HL-60/S4 (cell line): Measurements from ENCODE around the gene HBG2.
"Not testable (repeated sequence)": the region's sequence is repeated elsewhere in the genome, so short reads cannot be mapped to it uniquely, and the experiment has no call there.

Experiments used
- in situ Hi-C: fragments of 300-500 bp; cut with MboI; formaldehyde crosslinking; loops from 2 replicates; pipeline ENCODE4 v1.14.3; 2022; ENCODE audit warnings: low sequenced_read_pairs

HBG2 gene

DNA sequence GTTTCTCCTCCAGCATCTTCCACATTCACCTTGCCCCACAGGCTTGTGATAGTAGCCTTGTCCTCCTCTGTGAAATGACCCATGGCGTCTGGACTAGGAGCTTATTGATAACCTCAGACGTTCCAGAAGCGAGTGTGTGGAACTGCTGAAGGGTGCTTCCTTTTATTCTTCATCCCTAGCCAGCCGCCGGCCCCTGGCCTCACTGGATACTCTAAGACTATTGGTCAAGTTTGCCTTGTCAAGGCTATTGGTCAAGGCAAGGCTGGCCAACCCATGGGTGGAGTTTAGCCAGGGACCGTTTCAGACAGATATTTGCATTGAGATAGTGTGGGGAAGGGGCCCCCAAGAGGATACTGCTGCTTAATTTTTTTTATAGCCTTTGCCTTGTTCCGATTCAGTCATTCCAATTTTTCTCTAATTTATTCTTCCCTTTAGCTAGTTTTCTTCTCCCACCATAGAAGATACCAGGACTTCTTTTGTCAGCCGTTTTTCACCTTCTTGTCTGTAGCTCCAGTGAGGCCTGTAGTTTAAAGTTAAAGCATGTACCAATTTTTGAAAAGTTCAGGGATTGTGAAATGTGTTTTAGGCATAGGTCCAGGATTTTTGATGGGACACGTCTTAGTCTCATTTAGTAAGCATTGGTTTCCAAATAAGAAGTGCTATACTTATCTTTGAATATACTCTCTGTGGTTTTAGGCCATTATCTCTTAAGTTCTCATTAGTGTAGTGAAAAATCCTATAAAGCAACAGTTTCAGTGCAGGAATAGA, at the start of gene HBG2:
Gene HBG2, minus strand, starts transcription at position 136 of the 768 bp plus-strand sequence. Its CDS starts 53 bp downstream, at position 83.
- in situ Hi-C loops, result not testable (repeated sequence)

DNA sequence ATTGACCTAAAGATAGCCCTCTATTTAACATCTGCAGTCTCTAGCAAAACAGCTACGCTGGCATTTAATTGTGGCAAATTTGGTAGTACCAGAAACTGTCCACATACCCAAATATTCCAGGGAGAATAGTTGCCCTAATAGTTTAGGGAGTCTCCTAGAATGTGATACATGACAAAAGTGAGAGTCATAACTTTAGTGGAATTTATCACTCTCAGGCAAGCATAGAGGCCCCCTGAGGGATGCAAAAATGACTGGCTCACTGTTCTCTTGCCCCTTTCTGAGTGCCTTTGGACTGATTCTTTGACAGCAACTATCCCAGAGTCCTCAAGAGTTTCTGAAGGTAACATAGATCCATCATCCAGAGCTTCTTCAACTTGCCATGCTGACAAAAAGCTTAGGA, 49.5 kb upstream of the HBG2 start:
- in situ Hi-C loops, result no loop called here

DNA sequence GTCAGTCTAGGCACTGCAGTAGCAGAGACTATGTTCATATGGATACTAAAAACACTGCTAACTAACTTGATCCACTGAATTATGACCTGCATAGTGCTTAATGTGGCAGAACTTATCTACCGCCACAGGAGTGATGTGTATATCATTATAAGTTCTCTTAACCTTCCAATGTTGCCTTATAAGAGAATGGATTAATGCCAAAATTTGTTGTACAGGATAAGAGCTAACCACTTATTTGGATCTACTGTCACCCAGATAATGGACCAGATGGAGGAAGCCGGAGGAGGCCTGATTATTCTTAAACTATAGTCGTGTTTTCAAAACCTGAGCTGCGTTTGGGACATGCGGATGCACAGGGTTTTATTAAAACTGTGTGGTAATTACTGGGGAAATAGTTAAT, 49.0 kb upstream of the HBG2 start:
- in situ Hi-C loops, result no loop called here

DNA sequence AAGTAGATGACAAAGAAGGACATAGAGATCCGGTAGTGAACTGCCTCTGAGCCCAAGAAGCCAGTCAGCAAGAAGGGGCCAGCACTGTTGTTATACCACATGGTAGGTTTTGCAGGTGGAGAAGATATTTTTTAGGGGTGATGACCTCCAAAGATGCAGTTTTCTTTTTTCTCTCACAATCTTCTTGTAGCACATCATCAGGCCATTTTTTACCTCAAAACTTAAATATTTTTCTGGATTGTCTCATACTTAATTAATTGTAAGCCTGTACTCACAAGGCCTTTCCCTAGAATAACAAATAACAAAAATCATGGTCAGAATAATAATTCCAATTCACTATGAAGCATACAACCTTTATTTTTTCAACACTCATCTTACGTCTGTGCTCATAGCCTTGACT, 47.3 kb upstream of the HBG2 start, which contains the start of gene OR51B4:
Gene OR51B4, minus strand, starts transcription at position 101 of the 400 bp plus-strand sequence. Its CDS starts 0 bp downstream, at position 101.
- in situ Hi-C loops, result no loop called here

DNA sequence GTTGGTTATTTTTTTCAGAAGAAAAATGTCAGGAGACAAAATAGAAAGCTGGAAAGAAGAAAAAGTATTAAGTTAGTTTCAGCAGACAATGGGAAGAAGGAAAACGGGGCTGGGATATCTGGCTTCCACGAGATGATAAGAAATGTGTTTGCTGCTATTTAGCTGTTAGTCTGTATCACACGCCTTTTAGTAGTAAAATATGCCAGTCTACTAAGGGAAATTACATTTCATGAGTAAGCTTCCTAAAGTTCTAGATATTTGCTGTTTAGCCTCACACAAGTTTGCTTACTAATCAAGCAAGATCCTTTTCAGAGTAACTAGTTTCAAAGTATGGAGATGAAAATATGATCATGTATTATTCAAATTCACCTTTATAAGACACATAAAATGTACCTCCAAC, 45.7 kb upstream of the HBG2 start:
- in situ Hi-C loops, result no loop called here

DNA sequence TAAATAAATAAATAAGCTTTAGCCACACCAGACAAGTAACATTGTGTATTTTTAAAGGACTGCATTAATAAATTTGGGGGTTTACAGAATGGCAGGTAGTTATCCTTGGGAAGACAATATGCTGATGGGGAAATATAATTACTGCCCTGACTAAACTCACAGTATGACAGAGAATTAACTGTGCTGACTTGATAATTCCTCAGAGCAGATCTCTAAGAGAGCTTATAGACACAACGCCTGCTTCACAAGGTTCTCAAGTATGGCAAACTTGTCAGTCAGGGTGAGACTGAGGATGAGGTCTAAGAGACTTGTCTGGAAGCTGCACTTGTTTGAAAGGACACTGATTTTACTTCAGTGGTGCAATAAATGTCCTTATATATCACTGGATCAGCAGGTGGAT, 43.9 kb upstream of the HBG2 start:
- in situ Hi-C loops, result no loop called here

DNA sequence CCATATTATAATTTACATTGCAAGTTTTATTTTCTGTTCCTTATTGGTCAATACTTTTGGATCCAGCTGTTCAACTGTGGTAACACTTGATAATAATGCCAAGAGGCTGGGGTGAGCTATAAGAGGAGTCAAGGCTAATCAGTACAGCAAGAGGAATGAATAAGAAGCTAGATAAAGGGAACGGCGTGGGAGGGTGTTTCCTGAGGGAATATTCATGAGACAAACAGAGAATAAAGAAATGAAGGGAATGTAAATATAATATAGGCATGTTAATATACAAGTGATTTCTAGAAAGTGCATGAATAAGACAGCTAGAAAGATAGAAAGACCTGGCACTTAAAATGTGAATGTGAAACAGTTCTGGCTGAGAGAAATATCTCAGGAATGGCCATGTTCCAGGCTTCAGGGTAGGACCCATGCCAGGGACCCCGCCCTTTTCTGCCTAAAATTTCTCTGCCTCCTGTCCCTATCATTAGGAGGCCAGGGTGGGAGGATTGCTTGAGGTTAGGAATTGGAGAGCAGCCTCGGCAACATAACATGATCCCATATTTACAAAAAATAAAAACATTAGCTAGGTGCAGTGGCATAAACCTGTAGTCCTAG, 43.2 kb upstream of the HBG2 start:
- in situ Hi-C loops, result no loop called here

DNA sequence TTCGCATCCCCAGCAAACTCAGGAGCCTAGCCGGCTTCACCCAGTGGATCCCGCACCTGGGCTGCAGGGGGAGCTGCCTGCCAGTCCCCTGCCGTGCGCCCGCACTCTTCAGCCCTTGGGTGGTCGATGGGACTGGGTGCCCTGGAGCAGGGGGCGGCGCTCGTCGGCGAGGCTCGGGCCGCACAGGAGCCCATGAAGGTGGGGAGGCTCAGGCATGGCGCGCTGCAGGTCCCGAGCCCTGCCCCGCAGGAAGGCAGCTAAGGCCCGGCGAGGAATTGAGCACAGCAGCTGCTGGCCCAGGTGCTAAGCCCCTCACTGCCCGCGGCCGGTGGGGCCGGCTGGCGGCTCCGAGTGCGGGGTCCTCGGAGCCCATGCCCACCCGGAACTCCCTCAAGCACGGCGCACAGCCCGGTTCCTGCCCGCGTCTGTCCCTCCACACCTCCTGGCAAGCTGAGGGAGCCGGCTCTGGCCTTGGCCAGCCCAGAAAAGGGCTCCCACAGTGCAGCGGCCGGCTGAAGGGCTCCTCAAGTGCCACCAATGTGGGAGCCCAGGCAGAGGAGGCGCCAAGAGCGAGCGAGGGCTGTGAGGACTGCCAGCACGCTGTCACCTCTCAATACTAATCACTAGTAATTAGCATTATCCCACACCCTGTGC, 39.9 kb upstream of the HBG2 start:
- in situ Hi-C loops, result not testable (repeated sequence)

DNA sequence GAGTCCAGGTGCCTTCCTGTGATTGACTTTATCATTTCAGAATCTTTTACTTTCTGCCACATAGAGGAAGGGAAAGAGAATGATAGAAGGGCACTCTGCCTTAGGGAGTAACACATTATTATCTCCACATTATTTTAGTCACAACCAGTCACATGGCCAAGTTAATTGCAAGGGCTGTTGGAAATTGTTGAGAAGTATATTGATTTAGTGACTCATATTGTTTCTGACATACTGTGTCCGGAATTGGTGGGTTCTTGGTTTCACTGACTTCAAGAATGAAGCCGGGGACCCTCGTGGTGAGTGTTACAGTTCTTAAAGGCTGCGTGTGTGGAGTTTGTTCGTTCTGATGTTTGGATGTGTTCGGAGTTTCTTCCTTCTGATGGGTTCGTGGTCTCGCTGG, 38.4 kb upstream of the HBG2 start:
- in situ Hi-C loops, result no loop called here

DNA sequence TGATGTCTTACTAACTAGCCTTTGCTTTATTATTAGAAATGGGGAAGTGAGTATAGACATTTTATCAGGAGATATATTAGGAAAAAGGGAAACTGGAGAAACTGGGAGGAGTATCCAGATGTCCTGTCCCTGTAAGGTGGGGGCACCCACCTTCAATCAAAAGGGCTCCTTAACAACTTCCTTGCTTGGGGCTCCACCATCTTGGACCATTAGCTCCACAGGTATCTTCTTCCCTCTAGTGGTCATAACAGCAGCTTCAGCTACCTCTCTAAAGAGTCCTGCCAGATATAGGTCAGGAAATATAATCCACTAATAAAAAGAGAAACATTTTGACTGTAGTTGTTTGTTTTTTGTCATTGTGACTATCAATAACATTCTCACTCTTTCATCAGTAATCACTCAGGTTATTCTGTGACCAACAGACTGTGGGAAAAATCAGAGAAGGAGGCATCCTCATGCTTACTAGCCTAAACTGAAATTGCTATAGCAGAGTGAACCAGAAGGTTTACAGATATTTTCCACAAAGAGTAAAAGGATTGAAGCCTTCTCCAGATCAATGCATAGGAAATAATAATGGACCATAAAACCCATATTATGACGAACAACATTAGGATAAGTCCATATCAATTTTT, 36.7 kb upstream of the HBG2 start:
- in situ Hi-C loops, result no loop called here

DNA sequence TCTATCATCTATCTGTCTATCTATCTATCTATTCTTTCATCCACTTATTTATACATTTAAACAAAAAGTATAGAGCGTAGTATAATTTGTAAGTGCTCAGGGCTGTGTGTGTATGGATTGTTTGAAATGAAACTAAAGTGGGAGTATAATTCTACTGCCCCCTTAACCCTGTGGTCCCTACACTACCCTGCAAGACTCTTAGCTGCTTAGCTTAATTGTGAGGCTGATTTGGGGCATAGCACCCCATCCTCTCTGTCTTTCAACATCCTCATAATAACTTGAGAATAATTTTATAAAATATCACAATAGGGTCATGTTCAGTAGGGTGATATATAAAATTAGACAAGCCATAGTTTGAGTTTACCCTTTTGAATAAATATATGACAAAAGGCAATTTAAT, 35.5 kb upstream of the HBG2 start:
- in situ Hi-C loops, result no loop called here

DNA sequence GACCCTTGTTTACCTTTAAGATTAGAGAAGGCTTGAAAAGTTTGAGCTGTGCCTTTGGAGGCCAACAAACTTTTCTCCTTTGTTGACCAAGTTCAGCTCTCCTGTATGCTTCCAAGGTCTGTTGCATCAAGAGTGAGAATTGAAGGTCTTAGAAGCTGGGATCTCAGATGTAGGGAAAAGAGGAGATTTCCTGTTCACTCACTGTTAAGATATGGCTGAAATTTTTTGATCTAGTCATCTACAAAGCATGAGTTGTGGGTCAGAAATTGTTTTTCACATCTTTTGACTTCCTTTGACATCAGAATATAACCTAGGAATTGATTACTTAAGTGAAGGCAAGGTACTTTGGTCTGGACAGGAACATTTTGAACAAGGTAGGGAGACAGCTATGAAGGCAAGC, 35.1 kb upstream of the HBG2 start:
- in situ Hi-C loops, result no loop called here

DNA sequence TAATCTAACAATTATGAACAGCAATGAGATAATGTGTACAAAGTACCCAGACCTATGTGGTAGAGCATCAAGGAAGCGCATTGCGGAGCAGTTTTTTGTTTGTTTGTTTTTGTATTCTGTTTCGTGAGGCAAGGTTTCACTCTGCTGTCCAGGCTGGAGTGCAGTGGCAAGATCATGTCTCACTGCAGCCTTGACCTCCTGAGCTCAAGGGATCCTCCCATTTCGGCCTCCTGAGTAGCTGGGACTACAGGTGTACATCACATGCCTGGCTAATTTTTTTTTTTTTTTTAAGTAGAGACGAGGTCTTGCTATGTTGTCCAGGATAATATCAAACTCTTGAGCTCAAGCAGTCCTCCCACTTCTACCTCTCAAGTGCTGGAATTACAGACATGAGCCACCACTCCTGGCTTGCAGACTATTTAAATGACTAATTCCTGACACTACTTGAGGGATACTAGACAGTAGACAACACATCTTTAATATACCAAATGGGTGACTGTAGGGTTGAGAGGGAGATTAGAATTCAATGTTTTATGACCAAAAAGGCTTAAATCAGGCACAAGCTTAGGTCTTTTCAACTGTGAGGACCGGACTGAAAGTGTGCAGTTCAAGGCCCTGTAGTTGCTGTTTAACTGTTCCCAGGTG, 34.4 kb upstream of the HBG2 start:
- in situ Hi-C loops, result no loop called here

DNA sequence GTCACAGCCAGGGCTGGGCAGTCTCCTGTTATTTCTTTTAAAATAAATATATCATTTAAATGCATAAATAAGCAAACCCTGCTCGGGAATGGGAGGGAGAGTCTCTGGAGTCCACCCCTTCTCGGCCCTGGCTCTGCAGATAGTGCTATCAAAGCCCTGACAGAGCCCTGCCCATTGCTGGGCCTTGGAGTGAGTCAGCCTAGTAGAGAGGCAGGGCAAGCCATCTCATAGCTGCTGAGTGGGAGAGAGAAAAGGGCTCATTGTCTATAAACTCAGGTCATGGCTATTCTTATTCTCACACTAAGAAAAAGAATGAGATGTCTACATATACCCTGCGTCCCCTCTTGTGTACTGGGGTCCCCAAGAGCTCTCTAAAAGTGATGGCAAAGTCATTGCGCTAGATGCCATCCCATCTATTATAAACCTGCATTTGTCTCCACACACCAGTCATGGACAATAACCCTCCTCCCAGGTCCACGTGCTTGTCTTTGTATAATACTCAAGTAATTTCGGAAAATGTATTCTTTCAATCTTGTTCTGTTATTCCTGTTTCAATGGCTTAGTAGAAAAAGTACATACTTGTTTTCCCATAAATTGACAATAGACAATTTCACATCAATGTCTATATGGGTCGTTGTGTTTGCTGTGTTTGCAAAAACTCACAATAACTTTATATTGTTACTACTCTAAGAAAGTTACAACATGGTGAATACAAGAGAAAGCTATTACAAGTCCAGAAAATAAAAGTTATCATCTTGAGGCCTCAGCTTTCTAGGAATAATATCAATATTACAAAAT, 33.7 kb upstream of the HBG2 start:
- in situ Hi-C loops, result no loop called here

DNA sequence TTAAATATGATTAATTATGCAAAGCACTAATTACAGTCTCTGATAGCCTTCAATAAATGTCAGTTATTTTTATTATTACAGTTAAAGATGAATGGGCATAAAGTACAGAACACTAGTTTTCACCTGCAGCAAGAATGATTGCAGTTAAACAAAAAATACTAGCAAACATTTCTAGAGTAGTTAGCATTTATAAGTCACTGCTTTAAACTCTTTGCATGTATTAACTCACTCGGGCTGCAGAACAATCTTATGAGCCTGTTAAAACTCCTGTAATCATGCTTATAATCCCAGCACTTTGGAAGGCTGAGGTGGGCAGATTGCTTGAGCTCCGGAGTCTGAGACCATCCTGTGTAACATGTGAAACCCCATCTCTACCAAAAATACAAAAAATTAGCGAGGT, 32.3 kb upstream of the HBG2 start:
- in situ Hi-C loops, result no loop called here

DNA sequence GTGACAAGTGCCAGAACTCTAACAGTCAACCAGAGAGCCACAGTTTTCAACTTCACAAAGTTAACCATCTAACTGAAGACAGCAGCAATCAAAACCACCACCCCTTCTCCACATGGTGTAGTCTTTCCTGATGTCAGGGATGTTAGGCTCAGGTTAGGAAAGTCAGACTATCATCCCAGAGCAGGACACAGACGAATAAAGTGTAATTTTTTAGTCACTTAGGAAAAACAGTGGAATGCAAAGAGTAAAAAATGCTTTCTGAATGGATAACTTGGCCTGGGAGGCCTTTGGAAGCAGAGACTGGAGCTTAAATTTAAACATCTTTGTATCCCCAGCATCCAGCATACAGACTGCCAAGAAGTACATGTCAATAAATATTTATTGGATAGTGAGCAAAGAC, 31.8 kb upstream of the HBG2 start:
- in situ Hi-C loops, result no loop called here

DNA sequence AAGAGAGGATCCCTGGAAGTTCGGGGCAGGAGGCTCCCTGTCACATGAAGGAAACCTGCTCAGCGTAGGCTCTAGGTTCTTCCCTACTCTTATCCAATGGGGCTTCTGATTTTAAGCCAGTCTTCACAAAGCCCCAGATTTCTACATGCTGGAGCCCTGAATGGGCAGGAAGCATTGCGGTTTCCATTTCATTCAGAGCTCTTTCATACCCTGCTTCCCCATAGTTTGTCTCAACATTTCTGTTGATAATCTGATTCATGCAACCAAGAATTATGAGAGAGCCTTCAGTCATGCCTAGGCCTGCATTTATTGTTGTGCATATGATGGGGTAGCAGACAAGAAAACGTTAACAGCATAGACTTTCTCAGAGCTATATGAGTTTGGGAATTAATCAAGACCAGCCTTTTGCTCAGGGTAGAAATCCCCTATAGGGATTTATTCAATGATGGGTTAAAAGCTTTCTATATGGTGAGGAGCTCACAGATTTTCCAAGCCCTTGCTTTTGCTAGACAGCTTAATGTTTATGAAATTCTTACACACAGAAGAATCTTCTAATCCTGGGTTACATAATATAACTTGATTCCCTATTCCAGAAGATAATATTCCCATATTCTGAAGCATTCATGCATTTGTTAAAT, 31.2 kb upstream of the HBG2 start:
- in situ Hi-C loops, result no loop called here

DNA sequence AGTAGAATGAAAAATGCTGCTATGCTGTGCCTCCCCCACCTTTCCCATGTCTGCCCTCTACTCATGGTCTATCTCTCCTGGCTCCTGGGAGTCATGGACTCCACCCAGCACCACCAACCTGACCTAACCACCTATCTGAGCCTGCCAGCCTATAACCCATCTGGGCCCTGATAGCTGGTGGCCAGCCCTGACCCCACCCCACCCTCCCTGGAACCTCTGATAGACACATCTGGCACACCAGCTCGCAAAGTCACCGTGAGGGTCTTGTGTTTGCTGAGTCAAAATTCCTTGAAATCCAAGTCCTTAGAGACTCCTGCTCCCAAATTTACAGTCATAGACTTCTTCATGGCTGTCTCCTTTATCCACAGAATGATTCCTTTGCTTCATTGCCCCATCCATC, 30.1 kb upstream of the HBG2 start:
- in situ Hi-C loops, result no loop called here

DNA sequence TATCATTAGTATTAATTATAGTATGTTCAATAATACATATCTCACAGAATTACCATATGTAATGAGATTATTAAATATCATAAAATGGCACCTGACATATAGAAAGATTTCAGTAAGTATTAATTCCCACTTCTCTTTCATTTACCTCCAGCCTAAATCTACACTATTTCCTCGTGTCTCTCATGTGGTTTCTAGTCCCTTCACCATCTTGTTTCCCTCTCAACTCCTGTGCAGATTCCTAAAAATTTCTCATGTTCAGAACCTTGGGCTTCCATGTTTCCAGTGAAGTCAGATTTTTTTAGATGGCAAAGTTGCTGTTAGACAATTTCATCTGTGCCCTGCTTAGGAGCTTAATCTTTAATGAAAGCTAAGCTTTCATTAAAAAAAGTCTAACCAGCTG, 29.3 kb upstream of the HBG2 start:
- in situ Hi-C loops, result no loop called here

DNA sequence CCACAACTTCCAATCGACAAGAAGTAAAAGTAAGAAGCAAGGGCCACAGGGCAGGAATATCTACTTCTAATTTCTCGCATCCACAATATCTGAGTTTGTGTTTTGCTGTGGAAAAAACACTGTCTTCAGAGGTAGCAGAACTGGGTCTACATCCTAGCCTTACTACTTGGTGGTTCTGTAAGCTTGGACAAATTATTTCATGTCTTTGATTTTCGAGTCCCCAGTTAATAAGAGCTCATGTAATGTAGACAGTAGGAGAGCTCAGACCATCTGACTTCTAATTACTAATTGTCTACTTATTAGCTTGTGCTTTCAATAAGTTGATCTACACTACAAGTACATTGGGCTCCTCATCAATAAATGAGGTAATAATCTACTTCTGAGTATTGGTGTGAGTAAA, 28.5 kb upstream of the HBG2 start:
- in situ Hi-C loops, result no loop called here
